ENCODE measurements around the gene IPCEF1.

GRCh38 chr6:154352898-154353585 lies 3.6 kb downstream of the IPCEF1 start:
- TF ChIP-seq, protein P1, sequence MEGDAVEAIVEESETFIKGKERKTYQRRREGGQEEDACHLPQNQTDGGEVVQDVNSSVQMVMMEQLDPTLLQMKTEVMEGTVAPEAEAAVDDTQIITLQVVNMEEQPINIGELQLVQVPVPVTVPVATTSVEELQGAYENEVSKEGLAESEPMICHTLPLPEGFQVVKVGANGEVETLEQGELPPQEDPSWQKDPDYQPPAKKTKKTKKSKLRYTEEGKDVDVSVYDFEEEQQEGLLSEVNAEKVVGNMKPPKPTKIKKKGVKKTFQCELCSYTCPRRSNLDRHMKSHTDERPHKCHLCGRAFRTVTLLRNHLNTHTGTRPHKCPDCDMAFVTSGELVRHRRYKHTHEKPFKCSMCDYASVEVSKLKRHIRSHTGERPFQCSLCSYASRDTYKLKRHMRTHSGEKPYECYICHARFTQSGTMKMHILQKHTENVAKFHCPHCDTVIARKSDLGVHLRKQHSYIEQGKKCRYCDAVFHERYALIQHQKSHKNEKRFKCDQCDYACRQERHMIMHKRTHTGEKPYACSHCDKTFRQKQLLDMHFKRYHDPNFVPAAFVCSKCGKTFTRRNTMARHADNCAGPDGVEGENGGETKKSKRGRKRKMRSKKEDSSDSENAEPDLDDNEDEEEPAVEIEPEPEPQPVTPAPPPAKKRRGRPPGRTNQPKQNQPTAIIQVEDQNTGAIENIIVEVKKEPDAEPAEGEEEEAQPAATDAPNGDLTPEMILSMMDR (conservative IDR thresholded peaks at IDR 0.05; ENCODE audit: low read depth, low read length): no peak
- TF ChIP-seq RAD21 (IDR thresholded peaks at IDR 0.05; ENCODE audit: low read length) (no peak), SMC3 (IDR thresholded peaks at IDR 0.05; ENCODE audit: low read depth, low read length) (no peak)
- TF ChIP-seq, protein P2, sequence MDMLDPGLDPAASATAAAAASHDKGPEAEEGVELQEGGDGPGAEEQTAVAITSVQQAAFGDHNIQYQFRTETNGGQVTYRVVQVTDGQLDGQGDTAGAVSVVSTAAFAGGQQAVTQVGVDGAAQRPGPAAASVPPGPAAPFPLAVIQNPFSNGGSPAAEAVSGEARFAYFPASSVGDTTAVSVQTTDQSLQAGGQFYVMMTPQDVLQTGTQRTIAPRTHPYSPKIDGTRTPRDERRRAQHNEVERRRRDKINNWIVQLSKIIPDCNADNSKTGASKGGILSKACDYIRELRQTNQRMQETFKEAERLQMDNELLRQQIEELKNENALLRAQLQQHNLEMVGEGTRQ (IDR thresholded peaks at IDR 0.05; ENCODE audit: low read depth, low read length): no peak
